Brain microvascular endothelial cell (primary cell): ENCODE results near the gene ATXN7.
A peak's percentile ranks its signal among the peaks of the same experiment; 100 is the strongest.

ENCODE experiments used
- DNase-seq: peaks from one replicate; pipeline ENCODE4 v3.0.0-alpha.2; 2020
- H3K27ac ChIP-seq: fragments of 250-450 bp; sonication (Bioruptor Pico); 2 replicates; pipeline ENCODE4 v1.5.1; 2020; ENCODE audit warnings: mild to moderate bottlenecking, moderate library complexity
- H3K27me3 ChIP-seq: fragments of 250-450 bp; sonication (Bioruptor Pico); replicated peaks from 2 replicates; pipeline ENCODE4 v1.5.1; 2020; ENCODE audit warnings: mild to moderate bottlenecking
- H3K36me3 ChIP-seq: fragments of 250-450 bp; sonication (Bioruptor Pico); replicated peaks from 2 replicates; pipeline ENCODE4 v1.5.1; 2020; ENCODE audit warnings: mild to moderate bottlenecking
- H3K4me3 ChIP-seq: 2 replicates; pipeline ENCODE4 v1.5.1; 2011; ENCODE audit warnings: low read depth, mild to moderate bottlenecking, control low read depth, low read length, moderate library complexity
- CTCF ChIP-seq: IDR thresholded peaks from 2 replicates; pipeline ENCODE4 v1.5.1; 2011; ENCODE audit warnings: low read depth, mild to moderate bottlenecking, moderate library complexity, low read length, control low read depth, inconsistent platforms; ENCODE audit errors: missing control alignments
- in situ Hi-C: cut with HindIII; loops from 2 replicates; pipeline ENCODE4 v1.10.0; 2017; ENCODE audit warnings: low sequenced_read_pairs, low pct_ligation_motif_present

Gene ATXN7

GRCh38 chr3:63864965-63865327, 1.3 kb downstream of the ATXN7 start:
- Histone ChIP-seq H3K27me3 (no peaks in the 10 kb centered on the region), H3K36me3 (no peaks in the 10 kb centered on the region), H3K4me3 (peak overlapping the region; percentile 70), H3K27ac (no peak overlapping the region)
- DNase-seq = no peak
- no peak for TF ChIP-seq CTCF
- in situ Hi-C loops = no loop called here

- no peak for DNase-seq
- no peaks in the 10 kb centered on the region for H3K27me3 ChIP-seq
- no peaks in the 10 kb centered on the region for H3K36me3 ChIP-seq
- H3K27ac ChIP-seq = no peak overlapping the region
- in situ Hi-C loops = no loop called here
- H3K4me3 ChIP-seq = no peak overlapping the region
- TF ChIP-seq CTCF = no peak
Observed at GRCh38 chr3:63867225-63867624, 3.6 kb downstream of the ATXN7 start.

GRCh38 chr3:63869940-63870614, 6.4 kb downstream of the ATXN7 start:
- no peak for DNase-seq
- Histone ChIP-seq H3K4me3 (no peak overlapping the region), H3K27ac (no peak overlapping the region), H3K36me3 (no peaks in the 10 kb centered on the region), H3K27me3 (no peaks in the 10 kb centered on the region)
- in situ Hi-C loops = no loop called here
- TF ChIP-seq CTCF = no peak

- H3K36me3 ChIP-seq = no peaks in the 10 kb centered on the region
- in situ Hi-C loops = no loop called here
- H3K4me3 ChIP-seq = no peak overlapping the region
- no peak for DNase-seq
- H3K27me3 ChIP-seq = no peaks in the 10 kb centered on the region
- TF ChIP-seq CTCF = no peak
- H3K27ac ChIP-seq = no peak overlapping the region
Observed at GRCh38 chr3:63870615-63871005, 6.9 kb downstream of the ATXN7 start.

- H3K27ac ChIP-seq = no peak overlapping the region
- in situ Hi-C loops = no loop called here
- no peak overlapping the region for H3K4me3 ChIP-seq
- no peaks in the 10 kb centered on the region for H3K27me3 ChIP-seq
- no peaks in the 10 kb centered on the region for H3K36me3 ChIP-seq
- peak; percentile 90 for DNase-seq
- TF ChIP-seq CTCF = no peak
Observed at GRCh38 chr3:63872135-63872924, 8.7 kb downstream of the ATXN7 start.

- in situ Hi-C loops = no loop called here
- no peak for TF ChIP-seq CTCF
- no peaks in the 10 kb centered on the region for H3K36me3 ChIP-seq
- H3K27me3 ChIP-seq = no peaks in the 10 kb centered on the region
- H3K27ac ChIP-seq = no peak overlapping the region
- H3K4me3 ChIP-seq = no peak overlapping the region
- no peak for DNase-seq
Observed at GRCh38 chr3:63874769-63875168, 11.1 kb downstream of the ATXN7 start.
